Fibroblast of the aortic adventitia (primary cell): ENCODE results near the gene SOCS4. TPM values are rescaled to one million over a fixed set of nuclear protein-coding genes. Genes with fewer than 3 reads are reported as not detected.

ENCODE experiments used
- DNase-seq: peaks from one replicate; pipeline ENCODE4 v3.0.0-alpha.2; 2010; ENCODE audit warnings: low read depth
- H3K4me3 ChIP-seq: 2 replicates; pipeline ENCODE4 v1.5.1; 2011; ENCODE audit warnings: low read depth, mild to moderate bottlenecking, control low read depth, low read length, moderate library complexity
- CTCF ChIP-seq: IDR thresholded peaks from 2 replicates; pipeline ENCODE4 v1.5.1; 2011; ENCODE audit warnings: mild to moderate bottlenecking, low read length, control low read depth, inconsistent platforms; ENCODE audit not compliant: insufficient read depth
- total RNA-seq: library from RNA; depleted of rRNA; stranded (reverse); fragments of >200 nt; gene quantifications from 2 replicates; pipeline ENCODE4 v1.2.3, GENCODE V29; 2012; ENCODE audit warnings: low replicate concordance

The SOCS4 gene
- total RNA-seq, 1 donor: 25.0 TPM

- H3K4me3 ChIP-seq: peak overlapping the region; percentile 63
- TF ChIP-seq CTCF: no peak
- no peak for DNase-seq
Measured at GRCh38 chr14:55051165-55051422, 24.1 kb downstream of the SOCS4 start.

- peak within 1 kb of the TSS; percentile 95 for H3K4me3 ChIP-seq
- peak; percentile 81 for TF ChIP-seq CTCF
- peak; percentile 91 for DNase-seq
Measured at GRCh38 chr14:55051423-55052268, 24.6 kb downstream of the SOCS4 start, which contains the start of gene MAPK1IP1L. MAPK1IP1L (plus strand) TSS chr14:55051647; CDS start chr14:55061684, 10,037 bp downstream.

- peak; percentile 59 for DNase-seq
- no peak for TF ChIP-seq CTCF
- peak overlapping the region; percentile 95 for H3K4me3 ChIP-seq
Measured at GRCh38 chr14:55052269-55052930, 25.4 kb downstream of the SOCS4 start.

GRCh38 chr14:55053018-55053417 lies 26.0 kb downstream of the SOCS4 start:
- no peak for DNase-seq
- TF ChIP-seq CTCF: no peak
- peak overlapping the region; percentile 95 for H3K4me3 ChIP-seq

- H3K4me3 ChIP-seq: peak overlapping the region; percentile 95
- TF ChIP-seq CTCF: no peak
- DNase-seq: no peak
Measured at GRCh38 chr14:55053500-55053899, 26.5 kb downstream of the SOCS4 start.

- no peak overlapping the region for H3K4me3 ChIP-seq
- no peak for DNase-seq
- no peak for TF ChIP-seq CTCF
Measured at GRCh38 chr14:55054098-55054497, 27.1 kb downstream of the SOCS4 start.
